Measurements from ENCODE around the gene GTF3C4. TPM values are rescaled to one million over a fixed set of nuclear protein-coding genes. Genes with fewer than 3 reads are reported as not detected.

Gene GTF3C4
- polyA plus RNA-seq, 1 donor from 2014 or later, result 11.1 TPM

- Histone ChIP-seq H2AFZ (ENCODE audit: low read depth, low read length) (no peak overlapping the region), H3F3A (ENCODE audit: insufficient read depth, low read length, poor library complexity, severe bottlenecking) (no peaks in the 10 kb centered on the region), H3K27ac (ENCODE audit: low read length) (no peak overlapping the region), H3K9ac (ENCODE audit: low read length) (no peak overlapping the region), H3K4me3 (ENCODE audit: low read length) (no peak overlapping the region), H4K20me1 (ENCODE audit: insufficient read depth) (no peaks in the 10 kb centered on the region), H3K9me3 (ENCODE audit: low read length) (no peaks in the 10 kb centered on the region), H3K4me2 (ENCODE audit: low read length) (no peak overlapping the region), H3K9me2 (ENCODE audit: insufficient read depth, low read length) (no peaks in the 10 kb centered on the region), H3K79me2 (replicated peaks; ENCODE audit: insufficient read depth, low read length) (no peaks in the 10 kb centered on the region), H3K36me3 (ENCODE audit: insufficient read depth, low read length) (no peaks in the 10 kb centered on the region), H3K27me3 (ENCODE audit: insufficient read depth, low read depth, low read length) (no peaks in the 10 kb centered on the region)
- no peak for TF ChIP-seq SMC3 (conservative IDR thresholded peaks at IDR 0.05; ENCODE audit: poor library complexity)
- TF ChIP-seq EZH2 (IDR thresholded peaks at IDR 0.05; ENCODE audit: borderline replicate concordance, insufficient read depth, low read length, poor library complexity, severe bottlenecking), result no peak
- no peak for TF ChIP-seq EP300 (conservative IDR thresholded peaks at IDR 0.05; ENCODE audit: poor library complexity, severe bottlenecking)
- TF ChIP-seq REST (IDR thresholded peaks at IDR 0.05; ENCODE audit: borderline replicate concordance), result no peak
- no peak for TF ChIP-seq TAF1 (IDR thresholded peaks at IDR 0.05; ENCODE audit: low read depth)
- no peak for TF ChIP-seq POLR2AphosphoS5 (IDR thresholded peaks at IDR 0.05)
- TF ChIP-seq CTCF (IDR thresholded peaks at IDR 0.05; ENCODE audit: poor library complexity, severe bottlenecking), result no peak
- no peak for TF ChIP-seq MXI1 (conservative IDR thresholded peaks at IDR 0.05; ENCODE audit: poor library complexity, severe bottlenecking)
- no peak for TF ChIP-seq RAD21 (conservative IDR thresholded peaks at IDR 0.05)
These were observed 58.2 kb downstream of the GTF3C4 start for GRCh38 chr9:132728497-132728896.

GRCh38 chr9:132729235-132729890 lies 59.1 kb downstream of the GTF3C4 start:
- TF ChIP-seq EZH2 (IDR thresholded peaks at IDR 0.05; ENCODE audit: borderline replicate concordance, insufficient read depth, low read length, poor library complexity, severe bottlenecking) (no peak), REST (IDR thresholded peaks at IDR 0.05; ENCODE audit: borderline replicate concordance) (no peak), SMC3 (conservative IDR thresholded peaks at IDR 0.05; ENCODE audit: poor library complexity) (no peak), MXI1 (conservative IDR thresholded peaks at IDR 0.05; ENCODE audit: poor library complexity, severe bottlenecking) (no peak), RAD21 (conservative IDR thresholded peaks at IDR 0.05) (no peak), CTCF (IDR thresholded peaks at IDR 0.05; ENCODE audit: poor library complexity, severe bottlenecking) (no peak), EP300 (conservative IDR thresholded peaks at IDR 0.05; ENCODE audit: poor library complexity, severe bottlenecking) (no peak), TAF1 (IDR thresholded peaks at IDR 0.05; ENCODE audit: low read depth) (no peak), POLR2AphosphoS5 (IDR thresholded peaks at IDR 0.05) (no peak)
- Histone ChIP-seq H3K9me2 (ENCODE audit: insufficient read depth, low read length) (no peaks in the 10 kb centered on the region), H3K4me2 (ENCODE audit: low read length) (no peak overlapping the region), H4K20me1 (ENCODE audit: insufficient read depth) (no peaks in the 10 kb centered on the region), H3K79me2 (replicated peaks; ENCODE audit: insufficient read depth, low read length) (no peaks in the 10 kb centered on the region), H3K4me3 (ENCODE audit: low read length) (no peak overlapping the region), H2AFZ (ENCODE audit: low read depth, low read length) (no peak overlapping the region), H3F3A (ENCODE audit: insufficient read depth, low read length, poor library complexity, severe bottlenecking) (no peaks in the 10 kb centered on the region), H3K27ac (ENCODE audit: low read length) (no peak overlapping the region), H3K36me3 (ENCODE audit: insufficient read depth, low read length) (no peaks in the 10 kb centered on the region), H3K9ac (ENCODE audit: low read length) (no peak overlapping the region), H3K27me3 (ENCODE audit: insufficient read depth, low read depth, low read length) (no peaks in the 10 kb centered on the region), H3K9me3 (ENCODE audit: low read length) (no peaks in the 10 kb centered on the region)
